Measurements from ENCODE around the gene FGF3.

GRCh38 chr11:69860796-69861445 is 41.7 kb upstream of the FGF3 start:
- no peak for TF ChIP-seq POLR2A (IDR thresholded peaks at IDR 0.05)
- no peak for TF ChIP-seq CTCF (IDR thresholded peaks at IDR 0.05 in 4 of 5, conservative IDR thresholded peaks at IDR 0.05 in 1 of 5)

Measured in gastrocnemius medialis (tissue), 4 donors.